HG03521 (cell line): ENCODE data around the gene OR10G7.
A peak's percentile ranks its signal among the peaks of the same experiment; 100 is the strongest.

Experiments
- ATAC-seq: cut with Tn5 transposase; IDR thresholded peaks from one replicate; pipeline ENCODE4 v1.9.1; 2021; ENCODE audit warnings: mild to moderate bottlenecking, moderate library complexity; ENCODE audit not compliant: unreplicated experiment

Gene OR10G7, protein sequence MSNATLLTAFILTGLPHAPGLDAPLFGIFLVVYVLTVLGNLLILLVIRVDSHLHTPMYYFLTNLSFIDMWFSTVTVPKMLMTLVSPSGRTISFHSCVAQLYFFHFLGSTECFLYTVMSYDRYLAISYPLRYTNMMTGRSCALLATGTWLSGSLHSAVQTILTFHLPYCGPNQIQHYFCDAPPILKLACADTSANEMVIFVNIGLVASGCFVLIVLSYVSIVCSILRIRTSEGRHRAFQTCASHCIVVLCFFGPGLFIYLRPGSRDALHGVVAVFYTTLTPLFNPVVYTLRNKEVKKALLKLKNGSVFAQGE

DNA sequence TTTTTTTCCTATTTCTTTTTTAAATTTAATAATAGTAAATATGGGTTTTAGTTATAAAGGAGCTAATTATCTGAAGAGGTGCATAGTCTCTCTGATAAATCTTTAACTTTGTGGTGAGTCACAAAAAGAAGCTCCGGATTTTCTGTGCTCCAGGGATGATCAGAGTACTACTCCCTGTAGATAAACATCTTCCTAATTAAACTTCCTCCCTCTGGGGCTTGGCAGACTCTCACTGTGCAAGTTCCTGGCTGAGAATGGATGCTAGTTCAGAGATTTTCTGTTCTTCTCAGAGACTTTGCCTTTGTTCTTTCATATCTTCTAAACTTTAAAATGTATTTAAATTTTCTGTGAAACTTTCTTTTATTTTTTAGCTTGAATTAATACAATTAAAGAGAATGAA lies at the start of gene OR10G7:
Gene OR10G7 (minus strand): TSS at position 72 of the 400 bp plus-strand sequence. CDS start 2,324 bp downstream, outside the sequence.
- ATAC-seq = no peak

GRCh38 chr11:124085997-124086846 lies 45.1 kb upstream of the OR10G7 start:
- ATAC-seq = no peak

GRCh38 chr11:124085583-124085982 lies 44.5 kb upstream of the OR10G7 start:
- ATAC-seq = no peak

DNA sequence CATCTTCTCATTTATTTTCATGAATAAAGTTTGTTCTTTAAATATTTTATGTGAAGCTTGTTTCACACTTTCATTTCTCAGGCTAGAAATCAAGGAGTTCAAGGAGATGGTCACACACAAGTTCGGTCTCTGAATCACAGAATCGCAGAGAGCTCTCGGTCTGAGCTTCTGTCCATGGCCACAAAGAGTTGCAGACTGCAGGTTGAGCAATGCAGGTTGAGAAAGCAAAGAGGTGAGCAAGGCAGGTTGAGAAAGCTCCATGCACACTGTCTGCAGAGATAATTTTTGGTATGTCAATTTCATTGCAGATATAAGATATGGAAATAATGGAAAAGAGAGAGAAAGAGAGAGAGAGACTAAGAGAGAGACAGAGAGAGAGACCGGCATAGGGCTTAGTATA lies 41.2 kb upstream of the OR10G7 start:
- no peak for ATAC-seq

DNA sequence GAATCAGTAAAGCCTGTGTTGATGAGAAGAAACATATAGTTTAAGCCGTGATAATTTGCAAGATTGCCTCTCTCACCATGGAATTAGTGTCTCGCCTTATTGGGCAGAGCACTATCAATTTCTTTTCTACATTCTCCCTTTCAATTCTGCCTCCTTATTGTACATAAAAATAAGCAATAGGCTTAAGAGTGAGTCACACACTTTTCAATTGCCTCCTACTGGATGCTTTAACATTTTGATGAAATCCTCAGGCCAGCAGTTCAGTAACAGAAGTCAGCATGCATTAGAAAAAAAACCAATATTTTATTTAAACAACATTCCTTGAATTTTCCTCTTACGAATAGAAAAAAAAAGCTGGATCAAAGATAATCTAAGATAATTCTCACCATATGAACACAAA lies 40.4 kb upstream of the OR10G7 start:
- no peak for ATAC-seq

GRCh38 chr11:124080327-124081001 lies 39.3 kb upstream of the OR10G7 start:
- no peak for ATAC-seq

- no peak for ATAC-seq
Measured at GRCh38 chr11:124079631-124080326, 38.7 kb upstream of the OR10G7 start.

GRCh38 chr11:124078591-124078990 lies 37.5 kb upstream of the OR10G7 start:
- no peak for ATAC-seq

DNA sequence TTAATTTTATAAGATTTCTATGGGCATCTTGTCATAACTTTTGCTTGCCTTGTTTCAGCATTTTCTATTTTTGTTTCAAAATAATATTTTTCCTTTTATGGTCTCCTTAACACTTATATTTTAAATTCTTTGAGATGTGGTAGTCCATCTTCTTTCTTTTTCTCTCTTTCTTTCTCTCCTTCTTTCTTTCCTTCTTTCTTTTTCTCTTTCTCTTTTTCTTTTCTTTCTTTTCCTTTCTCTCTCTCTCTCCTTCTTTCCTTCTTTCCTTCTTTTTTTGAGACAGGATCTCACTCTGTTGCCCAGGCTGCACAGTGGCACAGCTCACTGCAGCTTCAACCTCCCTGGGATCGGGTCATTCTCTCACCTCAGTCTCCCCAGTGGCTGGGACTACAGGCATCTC lies 36.1 kb upstream of the OR10G7 start:
- ATAC-seq = no peak

GRCh38 chr11:124075841-124076651 lies 34.9 kb upstream of the OR10G7 start:
- peak; percentile 71 for ATAC-seq

- ATAC-seq = no peak
Measured at GRCh38 chr11:124075492-124075840, 34.3 kb upstream of the OR10G7 start.

DNA sequence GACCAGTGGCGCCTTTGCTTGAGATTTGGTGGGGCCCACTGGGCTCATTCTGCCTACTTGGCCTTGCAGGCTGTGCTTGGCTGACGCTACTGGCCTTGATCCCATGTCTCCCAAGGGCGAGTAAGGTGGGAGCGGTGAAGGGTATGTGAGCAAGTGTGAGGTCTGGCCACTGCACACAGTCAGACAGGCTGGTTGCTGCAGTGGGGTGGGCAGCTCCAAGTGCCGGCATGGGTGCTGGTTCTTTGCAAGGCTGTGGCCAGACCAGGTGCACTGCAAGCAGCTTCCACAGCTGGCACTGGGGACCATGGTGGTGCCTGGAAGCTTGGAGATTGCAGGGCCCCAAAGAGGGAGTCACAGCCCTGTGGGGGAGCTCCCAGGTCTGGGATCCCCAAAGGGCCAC lies 33.4 kb upstream of the OR10G7 start:
- no peak for ATAC-seq

- ATAC-seq = no peak
Measured at GRCh38 chr11:124072147-124072546, 31.0 kb upstream of the OR10G7 start.

- ATAC-seq = no peak
Measured at GRCh38 chr11:124071623-124071948, 30.5 kb upstream of the OR10G7 start.

DNA sequence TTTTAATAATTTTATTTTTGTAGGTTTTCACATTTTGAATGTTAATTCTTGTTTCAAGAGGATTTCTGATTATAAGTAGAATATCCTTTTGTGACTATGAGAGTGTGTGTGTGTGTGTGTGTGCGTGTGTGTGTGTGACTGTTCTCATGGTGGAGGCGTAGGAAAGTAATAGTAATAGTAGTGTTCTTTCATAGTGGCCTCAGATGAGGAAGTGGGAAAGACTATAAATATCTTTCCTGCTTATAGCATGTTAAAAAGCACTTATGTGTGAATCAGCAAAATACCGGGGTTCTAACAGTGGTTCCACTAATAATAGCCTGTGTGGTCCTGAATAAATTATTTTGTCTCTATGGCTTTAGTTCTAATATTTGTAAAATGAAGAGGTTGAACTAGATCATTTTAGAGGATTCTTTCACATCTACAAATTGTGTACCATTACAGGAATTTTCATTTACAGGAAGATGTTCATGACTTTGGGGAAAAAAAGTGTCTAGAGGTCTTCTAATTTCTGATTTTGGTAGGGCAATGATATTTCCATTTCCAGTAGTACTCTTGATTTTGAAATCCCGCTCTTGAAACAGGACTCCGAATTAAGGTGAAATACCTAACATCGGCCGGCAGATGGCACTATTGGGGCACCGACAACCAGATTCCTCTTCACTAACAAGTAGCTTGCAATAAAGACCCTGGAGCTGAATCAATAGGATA lies 29.9 kb upstream of the OR10G7 start:
- peak; percentile 75 for ATAC-seq

GRCh38 chr11:124069429-124070401 lies 28.6 kb upstream of the OR10G7 start:
- ATAC-seq = peak; percentile 79

DNA sequence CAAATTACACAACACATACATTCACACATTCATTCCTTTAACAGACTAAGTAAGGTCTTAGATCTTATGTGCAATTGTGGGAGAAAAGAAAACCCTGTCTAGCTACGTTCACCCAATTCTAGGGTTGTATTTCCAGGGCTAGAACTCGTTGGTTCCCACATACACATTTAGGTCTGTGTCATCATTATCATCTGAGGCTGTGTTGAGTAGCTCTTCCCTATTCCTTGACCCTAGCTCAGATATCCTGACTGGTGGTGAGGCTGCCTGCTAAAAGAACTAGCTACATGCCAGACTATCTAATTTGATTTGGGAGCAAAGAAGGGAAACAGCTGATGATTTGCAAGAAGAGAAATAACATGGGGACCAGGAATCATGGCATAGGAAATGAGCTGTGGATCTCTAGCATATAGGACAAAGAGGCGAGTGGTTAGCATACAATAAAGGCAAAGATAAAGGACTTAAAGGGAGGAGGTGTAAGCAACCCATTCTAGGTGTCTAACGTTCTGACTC lies 27.5 kb upstream of the OR10G7 start:
- no peak for ATAC-seq

GRCh38 chr11:124052966-124053365 lies 11.8 kb upstream of the OR10G7 start:
- no peak for ATAC-seq
